GM12872 (cell line): Measurements from ENCODE around the gene SLC9A9.

Experiments used
- CTCF ChIP-seq: IDR thresholded peaks from 3 replicates; pipeline ENCODE4 v1.5.1; 2011; ENCODE audit warnings: low read depth, mild to moderate bottlenecking, low read length, moderate library complexity; ENCODE audit not compliant: insufficient read depth

Gene SLC9A9

GRCh38 chr3:143351354-143351753, 496.9 kb downstream of the SLC9A9 start:
- TF ChIP-seq CTCF, result no peak

DNA sequence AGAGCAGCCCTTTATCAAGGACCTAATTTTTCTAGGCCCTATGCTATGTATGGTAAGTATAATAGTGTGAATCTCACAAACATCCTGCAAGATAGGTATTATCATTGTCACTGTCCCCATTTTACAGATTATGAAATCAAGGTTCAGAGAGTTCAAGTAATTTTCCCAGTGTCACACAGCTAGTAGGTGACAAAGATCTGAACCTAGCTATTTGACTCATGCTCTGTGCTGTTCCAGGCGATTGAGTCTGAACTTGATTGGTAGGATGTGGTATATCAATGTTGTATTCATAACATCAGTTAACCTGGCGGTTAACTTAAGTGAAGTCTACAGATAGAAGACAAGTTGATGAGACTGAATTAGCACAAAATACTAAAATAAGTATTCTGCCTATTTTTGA, 498.8 kb downstream of the SLC9A9 start:
- TF ChIP-seq CTCF, result no peak

DNA sequence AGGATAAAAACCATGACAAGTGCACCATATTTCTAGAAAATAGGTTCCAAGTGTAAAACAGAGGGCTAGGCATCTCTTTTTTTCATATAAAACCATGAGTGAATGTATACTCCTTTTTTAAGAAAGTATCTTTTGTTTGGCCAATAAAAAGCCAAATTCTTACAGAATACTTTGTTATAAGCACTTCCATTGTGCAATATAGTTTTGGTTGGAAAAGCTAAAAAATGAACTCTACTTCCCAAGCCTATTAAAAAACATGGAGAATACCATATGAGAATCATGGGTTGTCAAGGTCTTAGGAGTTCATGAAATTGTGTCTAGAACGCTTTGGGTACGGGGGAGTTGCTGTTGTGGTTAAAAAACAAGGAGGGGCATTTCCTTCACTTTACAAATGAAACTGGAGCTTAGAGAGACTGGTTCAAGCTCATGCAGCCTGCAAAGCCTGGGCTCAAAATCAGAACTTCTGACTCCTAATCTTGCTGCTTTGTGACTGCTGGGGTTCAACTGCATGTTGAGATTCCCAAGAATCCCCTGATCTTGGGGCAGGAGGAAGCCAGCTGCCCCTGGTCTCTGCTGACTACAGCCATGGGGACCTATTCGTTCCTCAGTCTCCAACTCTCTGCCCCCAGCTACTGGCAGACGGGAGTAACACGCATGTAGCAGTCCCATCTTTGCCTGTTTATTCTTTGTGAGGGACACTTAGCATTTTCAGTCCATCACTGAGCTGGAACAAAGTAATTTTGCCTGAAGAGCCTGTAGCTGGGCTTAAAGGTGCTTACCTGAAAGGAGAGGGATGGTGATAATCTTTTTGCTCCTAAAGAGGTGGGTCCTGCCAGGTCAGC, 499.6 kb downstream of the SLC9A9 start:
- peak; percentile 34; the same call in 2 of the 3 replicates for TF ChIP-seq CTCF

GRCh38 chr3:143344516-143345165, 503.6 kb downstream of the SLC9A9 start:
- no peak for TF ChIP-seq CTCF

DNA sequence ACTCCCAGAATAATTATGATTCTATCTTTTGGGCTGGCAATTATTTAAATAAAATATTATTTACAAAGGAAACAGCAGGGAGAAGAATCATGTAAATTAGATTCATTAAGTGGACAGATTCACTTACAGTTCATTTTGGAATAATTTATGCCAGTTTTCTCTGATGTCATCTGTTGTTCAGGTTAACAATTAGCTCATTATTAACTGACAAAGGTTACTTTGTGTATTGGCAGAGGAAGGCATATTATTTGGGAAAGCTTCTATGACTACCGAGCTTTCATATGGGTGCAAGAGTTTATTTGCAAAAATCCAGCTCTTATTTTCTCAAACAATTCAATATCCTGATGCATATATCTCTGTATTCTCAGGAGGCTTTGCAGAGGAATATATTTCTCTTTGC, 504.3 kb downstream of the SLC9A9 start:
- no peak for TF ChIP-seq CTCF

DNA sequence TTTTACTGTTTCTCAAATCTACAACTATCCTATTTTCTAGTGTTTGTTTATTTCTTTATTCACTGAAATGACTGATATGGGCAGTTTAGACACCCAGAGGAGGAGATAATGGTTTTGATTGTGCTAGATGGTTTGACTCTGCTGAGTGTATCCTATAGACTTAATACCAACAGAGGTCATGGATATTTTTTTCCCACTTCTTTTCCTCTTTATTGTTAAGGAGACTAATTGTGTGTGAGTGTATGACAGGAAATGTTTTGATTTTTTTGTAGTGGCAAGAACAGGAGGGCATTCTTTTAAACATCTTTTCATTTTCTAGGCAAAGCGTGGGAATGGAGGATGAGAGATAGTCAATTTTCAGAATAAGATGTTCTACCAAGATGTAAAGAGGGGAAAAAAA, 505.2 kb downstream of the SLC9A9 start:
- no peak for TF ChIP-seq CTCF

DNA sequence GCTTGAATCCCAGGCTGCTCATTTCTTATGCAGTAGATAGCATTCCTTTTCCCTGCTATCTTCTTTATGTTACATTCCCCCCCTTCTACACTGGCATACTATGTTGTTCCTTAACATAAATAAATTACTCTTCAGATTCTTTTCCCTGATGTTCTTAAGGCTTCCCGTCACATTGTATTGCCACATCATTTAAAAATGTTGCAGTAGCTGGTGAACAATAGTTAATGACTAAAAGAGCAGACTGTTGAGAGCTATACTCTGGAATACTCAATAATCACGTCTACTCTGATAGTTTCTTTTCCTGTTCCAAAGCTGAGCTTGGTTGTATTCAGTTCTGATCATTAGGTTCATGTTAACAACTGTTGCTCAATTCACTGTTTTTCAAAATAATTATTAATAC, 508.8 kb downstream of the SLC9A9 start:
- TF ChIP-seq CTCF, result no peak
